Measurements from ENCODE around the gene XYLB.

DNA sequence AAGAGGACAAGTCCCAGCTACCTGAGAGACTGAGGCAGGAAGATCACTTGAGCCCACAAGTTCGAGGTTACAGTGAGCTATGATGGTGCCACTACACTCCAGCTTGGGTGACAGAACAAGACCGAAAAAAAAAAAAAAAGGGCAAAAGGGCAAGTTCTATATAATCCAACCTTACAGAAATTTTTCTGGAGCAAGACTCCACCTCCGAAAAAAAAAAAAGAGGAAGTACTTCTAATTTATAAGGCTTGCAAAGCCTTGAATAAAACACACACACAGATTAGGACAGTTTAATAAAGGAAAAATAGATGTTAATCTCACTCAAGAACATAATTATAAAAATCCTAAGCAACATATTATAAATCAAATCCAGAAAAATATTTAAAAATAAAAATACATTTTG lies 14.4 kb upstream of the XYLB start:
- TF ChIP-seq, protein P1, sequence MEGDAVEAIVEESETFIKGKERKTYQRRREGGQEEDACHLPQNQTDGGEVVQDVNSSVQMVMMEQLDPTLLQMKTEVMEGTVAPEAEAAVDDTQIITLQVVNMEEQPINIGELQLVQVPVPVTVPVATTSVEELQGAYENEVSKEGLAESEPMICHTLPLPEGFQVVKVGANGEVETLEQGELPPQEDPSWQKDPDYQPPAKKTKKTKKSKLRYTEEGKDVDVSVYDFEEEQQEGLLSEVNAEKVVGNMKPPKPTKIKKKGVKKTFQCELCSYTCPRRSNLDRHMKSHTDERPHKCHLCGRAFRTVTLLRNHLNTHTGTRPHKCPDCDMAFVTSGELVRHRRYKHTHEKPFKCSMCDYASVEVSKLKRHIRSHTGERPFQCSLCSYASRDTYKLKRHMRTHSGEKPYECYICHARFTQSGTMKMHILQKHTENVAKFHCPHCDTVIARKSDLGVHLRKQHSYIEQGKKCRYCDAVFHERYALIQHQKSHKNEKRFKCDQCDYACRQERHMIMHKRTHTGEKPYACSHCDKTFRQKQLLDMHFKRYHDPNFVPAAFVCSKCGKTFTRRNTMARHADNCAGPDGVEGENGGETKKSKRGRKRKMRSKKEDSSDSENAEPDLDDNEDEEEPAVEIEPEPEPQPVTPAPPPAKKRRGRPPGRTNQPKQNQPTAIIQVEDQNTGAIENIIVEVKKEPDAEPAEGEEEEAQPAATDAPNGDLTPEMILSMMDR (IDR thresholded peaks at IDR 0.05), result no peak
- TF ChIP-seq POLR2A (IDR thresholded peaks at IDR 0.05), result no peak
- no peak for TF ChIP-seq EP300 (IDR thresholded peaks at IDR 0.05)

Measured in upper lobe of left lung (tissue), 4 donors.